SU-DHL-6 (cell line): ENCODE measurements around the gene YBX3.

ENCODE experiments used
- H2AFZ ChIP-seq: fragments of 200-600 bp; sonication (generic); 2 replicates; pipeline ENCODE4 v1.6.1; 2014; ENCODE audit warnings: low read depth, mild to moderate bottlenecking, moderate library complexity, mixed read lengths, antibody characterized with exemption, low read length; ENCODE audit not compliant: severe bottlenecking
- H3F3A ChIP-seq: fragments of 200-600 bp; shearing (Covaris generic); 2 replicates; pipeline ENCODE4 v1.6.0; 2016; ENCODE audit warnings: antibody characterized with exemption, mild to moderate bottlenecking; ENCODE audit not compliant: insufficient read depth
- H3K27ac ChIP-seq: fragments of 200-600 bp; sonication (generic); 2 replicates; pipeline ENCODE4 v1.5.1; 2016; ENCODE audit warnings: low read depth, mild to moderate bottlenecking, low read length, moderate library complexity, mixed read lengths
- H3K27me3 ChIP-seq: fragments of 200-600 bp; sonication (generic), shearing (Covaris generic); 2 replicates; pipeline ENCODE4 v1.6.0; 2014; ENCODE audit warnings: mild to moderate bottlenecking, low read length
- H3K36me3 ChIP-seq: fragments of 200-600 bp; sonication (generic); 2 replicates; pipeline ENCODE4 v1.6.1; 2014; ENCODE audit warnings: mild to moderate bottlenecking, low read length, mixed read lengths
- H3K4me2 ChIP-seq: fragments of 300-600, 200-600 bp; shearing (Covaris generic), sonication (generic); 2 replicates; pipeline ENCODE4 v1.6.0; 2014; ENCODE audit warnings: low read length, low read depth, mild to moderate bottlenecking; ENCODE audit not compliant: poor library complexity, severe bottlenecking
- H3K4me3 ChIP-seq: fragments of 200-600 bp; sonication (generic); 2 replicates; pipeline ENCODE4 v1.5.1; 2014; ENCODE audit warnings: antibody characterized with exemption, low read length, mild to moderate bottlenecking, mixed read lengths; ENCODE audit not compliant: insufficient read depth, poor library complexity, severe bottlenecking
- H3K79me2 ChIP-seq: fragments of 200-600 bp; sonication (generic); 2 replicates; pipeline ENCODE4 v1.6.1; 2014; ENCODE audit warnings: mild to moderate bottlenecking, low read length, moderate library complexity; ENCODE audit not compliant: insufficient read depth
- H3K9ac ChIP-seq: fragments of 200-600 bp; sonication (generic); 2 replicates; pipeline ENCODE4 v1.7.0; 2014; ENCODE audit warnings: mild to moderate bottlenecking, low read length
- H3K9me2 ChIP-seq: fragments of 200-600 bp; sonication (generic); replicated peaks from 2 replicates; pipeline ENCODE4 v1.6.1; 2014; ENCODE audit warnings: low read length; ENCODE audit not compliant: insufficient read depth
- H3K9me3 ChIP-seq: fragments of 200-600 bp; sonication (generic); 2 replicates; pipeline ENCODE4 v1.6.1; 2014; ENCODE audit warnings: low read length, mixed read lengths; ENCODE audit not compliant: insufficient read depth
- H4K20me1 ChIP-seq: fragments of 200-600 bp; sonication (generic); 2 replicates; pipeline ENCODE4 v1.6.1; 2014; ENCODE audit warnings: low read depth, mild to moderate bottlenecking, antibody characterized with exemption, low read length, moderate library complexity, mixed read lengths
- EZH2phosphoT487 ChIP-seq: fragments of 200-600 bp; sonication (generic), shearing (Covaris generic); conservative IDR thresholded peaks from 2 replicates; pipeline ENCODE4 v1.6.1; 2018; ENCODE audit warnings: mild to moderate bottlenecking, antibody characterized with exemption, low read length, moderate library complexity, mixed read lengths
- TF ChIP-seq, protein P1 (sequence below): fragments of 200-600 bp; sonication (generic); IDR thresholded peaks from one replicate; pipeline ENCODE4 v1.5.1; 2017; ENCODE audit warnings: antibody characterized with exemption, mild to moderate bottlenecking, low read length, moderate library complexity; ENCODE audit not compliant: insufficient read depth, poor library complexity, severe bottlenecking

The YBX3 gene

DNA sequence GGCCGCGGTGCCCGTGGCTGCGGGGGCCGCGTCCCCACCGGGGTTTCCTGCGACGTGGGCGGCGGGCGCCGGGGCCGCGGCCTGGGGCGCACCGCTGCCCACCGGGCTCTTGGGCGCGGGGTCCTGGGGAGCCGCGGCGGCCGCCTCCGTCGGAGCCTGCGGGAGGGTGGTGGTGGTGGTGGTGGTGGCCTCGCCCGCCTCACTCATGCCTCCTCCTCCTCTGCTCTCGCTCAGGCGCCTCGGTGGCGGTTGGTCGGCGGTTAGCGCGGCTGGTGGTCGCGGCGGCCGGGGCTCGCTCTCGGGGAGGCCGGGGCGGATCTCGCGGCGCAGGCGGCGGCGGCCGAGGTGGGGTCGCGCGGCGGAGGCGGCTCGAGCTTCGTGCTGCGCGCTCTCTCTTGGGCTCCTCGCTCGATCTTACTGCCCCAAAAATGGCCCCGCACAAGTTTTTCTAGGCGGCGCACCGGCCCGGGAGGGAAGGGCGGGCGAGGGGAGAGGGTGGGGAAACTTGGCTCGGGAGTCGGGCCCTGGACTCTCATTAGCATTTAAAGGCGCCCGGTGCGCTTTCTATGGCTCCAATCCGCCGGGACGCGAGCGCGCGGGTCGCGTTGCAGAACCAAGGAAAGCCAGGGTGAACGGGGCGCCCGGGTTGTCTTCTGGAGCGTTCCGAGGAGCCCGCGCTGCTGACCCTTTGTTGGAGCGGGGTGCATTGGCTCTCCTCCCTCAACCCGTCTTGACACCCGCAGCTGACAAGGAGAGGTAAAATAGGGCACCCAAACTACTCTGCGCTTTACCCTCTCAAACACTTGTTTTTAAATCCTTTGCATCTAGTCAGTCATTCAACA, at the start of gene YBX3:
Gene YBX3, minus strand, starts transcription at position 419 of the 842 bp plus-strand sequence. Its CDS starts 212 bp downstream, at position 207.
- Histone ChIP-seq H3K27me3 (no peaks in the 10 kb centered on the region), H3K79me2 (no peaks in the 10 kb centered on the region), H3F3A (no peaks in the 10 kb centered on the region), H3K9me2 (no peaks in the 10 kb centered on the region), H3K27ac (no peak within 1 kb of the TSS), H3K9ac (no peak within 1 kb of the TSS), H2AFZ (no peak within 1 kb of the TSS), H3K9me3 (no peaks in the 10 kb centered on the region), H3K4me2 (no peak within 1 kb of the TSS), H4K20me1 (no peaks in the 10 kb centered on the region), H3K36me3 (no peaks in the 10 kb centered on the region), H3K4me3 (no peak within 1 kb of the TSS)
- TF ChIP-seq, protein P1, sequence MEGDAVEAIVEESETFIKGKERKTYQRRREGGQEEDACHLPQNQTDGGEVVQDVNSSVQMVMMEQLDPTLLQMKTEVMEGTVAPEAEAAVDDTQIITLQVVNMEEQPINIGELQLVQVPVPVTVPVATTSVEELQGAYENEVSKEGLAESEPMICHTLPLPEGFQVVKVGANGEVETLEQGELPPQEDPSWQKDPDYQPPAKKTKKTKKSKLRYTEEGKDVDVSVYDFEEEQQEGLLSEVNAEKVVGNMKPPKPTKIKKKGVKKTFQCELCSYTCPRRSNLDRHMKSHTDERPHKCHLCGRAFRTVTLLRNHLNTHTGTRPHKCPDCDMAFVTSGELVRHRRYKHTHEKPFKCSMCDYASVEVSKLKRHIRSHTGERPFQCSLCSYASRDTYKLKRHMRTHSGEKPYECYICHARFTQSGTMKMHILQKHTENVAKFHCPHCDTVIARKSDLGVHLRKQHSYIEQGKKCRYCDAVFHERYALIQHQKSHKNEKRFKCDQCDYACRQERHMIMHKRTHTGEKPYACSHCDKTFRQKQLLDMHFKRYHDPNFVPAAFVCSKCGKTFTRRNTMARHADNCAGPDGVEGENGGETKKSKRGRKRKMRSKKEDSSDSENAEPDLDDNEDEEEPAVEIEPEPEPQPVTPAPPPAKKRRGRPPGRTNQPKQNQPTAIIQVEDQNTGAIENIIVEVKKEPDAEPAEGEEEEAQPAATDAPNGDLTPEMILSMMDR = no peak

DNA sequence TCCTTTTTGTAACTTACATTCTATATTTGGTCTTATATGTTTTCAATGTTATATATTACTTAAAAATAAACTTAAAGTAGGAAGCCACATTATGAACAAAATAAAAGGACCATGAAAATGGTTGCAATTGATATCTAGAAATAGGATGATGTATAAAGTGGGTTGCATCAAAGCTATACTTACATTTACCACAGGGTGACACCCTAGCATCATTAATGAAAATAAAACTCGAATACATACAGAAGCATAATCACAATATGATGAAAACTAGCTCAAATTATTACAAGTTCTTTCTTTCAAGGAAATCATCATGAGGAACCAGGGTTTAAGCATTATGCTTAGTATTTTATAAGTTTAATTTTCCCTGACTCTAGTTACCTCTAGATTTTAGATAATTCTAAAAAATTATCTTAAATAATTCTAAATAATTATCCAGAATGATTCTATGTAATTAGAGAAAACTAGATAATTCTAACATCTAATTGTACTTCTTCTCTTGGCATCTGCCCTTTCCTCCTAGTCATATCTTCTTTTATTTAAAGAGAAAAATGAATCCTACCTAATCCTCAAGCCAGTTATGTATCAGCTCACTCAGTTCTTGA, 48.1 kb upstream of the YBX3 start:
- Histone ChIP-seq H3K9ac (no peak overlapping the region), H4K20me1 (no peaks in the 10 kb centered on the region), H3K9me2 (no peaks in the 10 kb centered on the region), H3K9me3 (no peaks in the 10 kb centered on the region), H3K36me3 (no peaks in the 10 kb centered on the region), H3K4me2 (no peak overlapping the region), H3K4me3 (no peak overlapping the region), H3K27me3 (no peaks in the 10 kb centered on the region), H2AFZ (no peak overlapping the region), H3K27ac (no peak overlapping the region), H3K79me2 (no peaks in the 10 kb centered on the region), H3F3A (no peaks in the 10 kb centered on the region)
- TF ChIP-seq, protein P1 = no peak
- no peak for TF ChIP-seq EZH2phosphoT487

DNA sequence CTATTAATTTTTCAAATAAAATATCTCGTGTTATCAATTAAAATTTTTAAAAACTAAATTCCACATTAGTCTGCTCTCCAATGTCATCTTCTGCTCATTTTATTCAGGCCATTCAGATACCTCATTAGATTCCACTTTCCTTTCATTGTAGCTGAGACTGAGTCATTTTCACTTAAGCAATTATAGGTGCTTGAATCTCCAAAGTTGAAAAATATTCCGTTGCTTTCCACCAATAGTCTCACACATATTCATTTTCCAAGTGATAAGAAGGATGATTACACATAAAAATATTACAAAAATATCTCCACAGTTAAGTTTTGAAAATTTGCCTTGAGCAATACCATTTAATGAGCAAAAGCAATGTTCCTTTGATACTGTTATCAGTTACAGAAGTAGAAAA, 36.5 kb upstream of the YBX3 start:
- H3F3A ChIP-seq = no peaks in the 10 kb centered on the region
- H3K4me2 ChIP-seq = no peak overlapping the region
- H2AFZ ChIP-seq = no peak overlapping the region
- H3K9me2 ChIP-seq = no peaks in the 10 kb centered on the region
- no peaks in the 10 kb centered on the region for H3K27me3 ChIP-seq
- no peaks in the 10 kb centered on the region for H3K9me3 ChIP-seq
- no peaks in the 10 kb centered on the region for H3K79me2 ChIP-seq
- H3K4me3 ChIP-seq = no peak overlapping the region
- no peak overlapping the region for H3K27ac ChIP-seq
- H3K9ac ChIP-seq = no peak overlapping the region
- H3K36me3 ChIP-seq = no peaks in the 10 kb centered on the region
- H4K20me1 ChIP-seq = no peaks in the 10 kb centered on the region
- TF ChIP-seq, protein P1 = no peak
- no peak for TF ChIP-seq EZH2phosphoT487
